HEK293 (cell line): Measurements from ENCODE around the gene PRKCA.
A peak's percentile ranks its signal among the peaks of the same experiment; 100 is the strongest.

Source experiments
- CTCF ChIA-PET: fragments of 350-600 bp; formaldehyde crosslinking; extraction: SDS; loops from one replicate; lab custom pipeline; 2021; ENCODE audit warnings: antibody characterized with exemption; lab: Yijun Ruan, JAX
- POLR2A ChIA-PET: fragments of 300-600 bp; formaldehyde crosslinking; extraction: SDS; loops from one replicate; lab custom pipeline; 2020; ENCODE audit warnings: antibody characterized with exemption, inconsistent platforms; lab: Yijun Ruan, JAX
- H3K27ac ChIP-seq: fragments of 200-500 bp; sonication (Bioruptor generic); 2 replicates; pipeline ENCODE4 v1.5.1; 2014; ENCODE audit warnings: low read depth, low read length, control low read depth, inconsistent platforms; ENCODE audit errors: extremely low read depth
- H3K36me3 ChIP-seq, 2 experiments: fragments of 200-500 bp in 1 of 2; sonication (Bioruptor generic) in 1 of 2; 1 replicate in 1 of 2; 2 replicates in 1 of 2; pipeline ENCODE4 v1.5.1; 2014 to 2017; ENCODE audit warnings: inconsistent platforms in 2 of 2, low read length in 2 of 2; ENCODE audit not compliant: control insufficient read depth in 2 of 2, insufficient read depth in 1 of 2
- H3K4me1 ChIP-seq: fragments of 200-500 bp; sonication (Bioruptor generic); 2 replicates; pipeline ENCODE4 v1.5.1; 2014; ENCODE audit warnings: mild to moderate bottlenecking, low read length, inconsistent platforms; ENCODE audit not compliant: control insufficient read depth, insufficient read depth
- H3K4me3 ChIP-seq: 2 replicates; pipeline ENCODE4 v1.5.1; 2011; ENCODE audit warnings: low read depth, mild to moderate bottlenecking, control low read depth, low read length, moderate library complexity
- H3K9me3 ChIP-seq: fragments of 200-500 bp; sonication (Bioruptor generic); 2 replicates; pipeline ENCODE4 v1.5.1; 2014; ENCODE audit warnings: low read depth, low read length, inconsistent platforms; ENCODE audit not compliant: control insufficient read depth, insufficient read depth
- GLI4 ChIP-seq: fragments of 450-650 bp; formaldehyde crosslinking; IDR thresholded peaks from 2 replicates; pipeline ENCODE4 v1.5.1; 2016; ENCODE audit warnings: missing biosample characterization, missing genetic modification characterization
- HOXD13 ChIP-seq: sonication (generic); formaldehyde crosslinking; IDR thresholded peaks from 2 replicates; pipeline ENCODE4 v1.8.0; 2022; ENCODE audit warnings: missing genetic modification reagents, borderline replicate concordance
- KLF10 ChIP-seq: fragments of 450-650 bp; IDR thresholded peaks from 2 replicates; pipeline ENCODE4 v1.5.1; 2018; ENCODE audit warnings: missing biosample characterization, mild to moderate bottlenecking, missing genetic modification characterization
- PRDM2 ChIP-seq: fragments of 450-650 bp; formaldehyde crosslinking; IDR thresholded peaks from 2 replicates; pipeline ENCODE4 v1.5.1; 2016; ENCODE audit warnings: missing biosample characterization, missing genetic modification characterization, borderline replicate concordance
- REST ChIP-seq: fragments of 450-650 bp; formaldehyde crosslinking; IDR thresholded peaks from 2 replicates; pipeline ENCODE4 v1.5.1; 2016; ENCODE audit warnings: missing biosample characterization, missing genetic modification characterization
- TRIM28 ChIP-seq: IDR thresholded peaks from 2 replicates; pipeline ENCODE4 v1.6.1; 2011; ENCODE audit warnings: low read length, control low read depth, borderline replicate concordance
- ZBTB7A ChIP-seq: fragments of 450-650 bp; formaldehyde crosslinking; IDR thresholded peaks from 2 replicates; pipeline ENCODE4 v1.5.1; 2016; ENCODE audit warnings: low read depth, missing biosample characterization, missing genetic modification characterization
- ZBTB8A ChIP-seq: fragments of 450-650 bp; formaldehyde crosslinking; IDR thresholded peaks from 2 replicates; pipeline ENCODE4 v1.5.1; 2016; ENCODE audit warnings: missing biosample characterization, missing genetic modification characterization
- ZNF132 ChIP-seq: fragments of 450-650 bp; formaldehyde crosslinking; IDR thresholded peaks from 2 replicates; pipeline ENCODE4 v1.5.1; 2017; ENCODE audit warnings: missing biosample characterization, missing genetic modification characterization, borderline replicate concordance
- ZNF211 ChIP-seq: fragments of 450-650 bp; formaldehyde crosslinking; IDR thresholded peaks from 2 replicates; pipeline ENCODE4 v1.5.1; 2016; ENCODE audit warnings: low read depth, missing biosample characterization, missing genetic modification characterization
- ZNF311 ChIP-seq: fragments of 450-650 bp; formaldehyde crosslinking; IDR thresholded peaks from 2 replicates; pipeline ENCODE4 v1.5.1; 2017; ENCODE audit warnings: missing biosample characterization, missing genetic modification characterization, borderline replicate concordance
- ZNF366 ChIP-seq: fragments of 450-650 bp; formaldehyde crosslinking; conservative IDR thresholded peaks from 2 replicates; pipeline ENCODE4 v1.5.1; 2016; ENCODE audit warnings: missing biosample characterization, missing genetic modification characterization
- ZNF426 ChIP-seq: fragments of 450-650 bp; formaldehyde crosslinking; IDR thresholded peaks from 2 replicates; pipeline ENCODE4 v1.5.1; 2017; ENCODE audit warnings: missing biosample characterization, missing genetic modification characterization, mild to moderate bottlenecking, inconsistent platforms, moderate library complexity
- ZNF473 ChIP-seq: fragments of 450-650 bp; formaldehyde crosslinking; IDR thresholded peaks from 2 replicates; pipeline ENCODE4 v1.5.1; 2017; ENCODE audit warnings: missing biosample characterization, missing genetic modification characterization
- ZNF513 ChIP-seq: fragments of 450-650 bp; IDR thresholded peaks from 2 replicates; pipeline ENCODE4 v1.5.1; 2018; ENCODE audit warnings: missing biosample characterization, missing genetic modification characterization

PRKCA gene

DNA sequence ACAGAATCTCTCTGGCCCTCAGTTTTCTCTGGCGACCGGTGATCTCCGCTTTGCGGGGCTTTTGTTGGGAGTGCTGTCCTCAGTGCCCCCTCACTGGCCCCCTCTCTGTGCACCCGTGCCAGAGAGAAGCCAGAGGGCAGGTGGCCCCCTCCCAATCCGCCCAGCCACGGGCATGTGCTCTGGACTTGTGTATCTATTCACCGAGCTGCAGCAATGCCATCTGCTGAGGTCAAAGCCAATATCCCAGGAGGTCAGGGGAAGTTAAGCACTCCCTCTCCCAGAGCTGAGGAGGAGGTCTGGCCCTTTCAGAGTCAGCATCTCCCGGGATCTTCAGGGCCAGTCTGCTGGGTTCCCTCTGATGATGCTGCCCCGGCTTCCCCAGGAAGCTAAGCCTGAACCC is 537.6 kb downstream of the PRKCA start (continued):
- TF ChIP-seq PRDM2 (tag by site-specific recombination) (no peak), ZNF366 (tag by site-specific recombination) (no peak), TRIM28 (no peak), ZNF132 (tag by site-specific recombination) (no peak), ZNF211 (tag by site-specific recombination) (no peak), ZNF426 (tag by site-specific recombination) (no peak), ZBTB8A (no peak)

DNA sequence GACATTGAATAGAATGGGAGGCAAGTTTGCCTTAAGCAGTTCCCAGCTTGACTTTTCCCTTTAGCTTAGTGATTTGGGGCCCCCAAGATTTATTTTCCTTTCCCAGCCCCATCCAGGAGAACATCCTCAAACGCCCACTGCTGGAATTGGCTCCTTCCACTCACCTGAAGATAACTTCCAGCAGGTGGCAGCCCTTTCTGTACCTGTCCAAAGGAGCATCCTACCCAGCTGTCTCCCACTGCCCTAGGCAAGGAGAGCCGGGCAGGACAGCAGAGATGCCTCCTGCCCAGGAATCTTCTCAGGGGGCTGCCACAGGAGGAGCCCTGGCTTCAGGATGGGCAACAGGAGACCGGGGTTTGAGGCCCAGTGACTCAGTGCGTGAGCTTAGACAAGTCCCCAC is 538.9 kb downstream of the PRKCA start:
- Histone ChIP-seq H3K4me3 (no peak overlapping the region), H3K27ac (no peak overlapping the region), H3K36me3 (no peaks in the 10 kb centered on the region), H3K9me3 (no peaks in the 10 kb centered on the region), H3K4me1 (no peaks in the 10 kb centered on the region)
- no peak for TF ChIP-seq ZNF513 (tag by site-specific recombination)
- no peak for TF ChIP-seq HOXD13 (CRISPR knock-in tag)
- no peak for TF ChIP-seq KLF10 (tag by site-specific recombination)
- no peak for TF ChIP-seq ZBTB7A
- CTCF ChIA-PET = interaction anchor here (0.6 to 1.2 kb wide), 2 partner anchors 14 to 21 kb away, joined by 3 read pairs; no protein-coding TSS in a partner anchor
- POLR2A ChIA-PET = no interaction called here

DNA sequence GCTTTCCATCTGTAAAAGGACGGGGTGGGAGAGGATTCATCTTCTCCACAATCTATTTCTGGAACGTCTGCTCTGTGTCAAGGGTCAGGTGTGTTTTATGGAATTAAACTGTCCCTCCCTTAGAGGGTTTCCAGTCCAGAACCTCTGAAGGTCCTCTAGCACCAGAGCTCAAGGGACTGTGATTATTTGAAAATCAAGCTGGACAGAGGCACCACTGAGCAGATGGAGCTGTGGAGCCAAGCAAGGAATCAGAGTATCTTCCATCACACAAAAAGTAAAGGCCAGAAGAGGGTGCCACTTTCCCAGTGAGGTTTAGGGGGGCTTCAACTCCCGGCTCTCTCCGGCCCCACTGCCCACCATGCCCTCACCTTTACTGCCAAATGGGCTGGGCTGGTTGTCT is 539.3 kb downstream of the PRKCA start:
- TF ChIP-seq ZNF473 (tag by site-specific recombination) = no peak
- no peak for TF ChIP-seq GLI4 (tag by site-specific recombination)
- no peak for TF ChIP-seq ZNF311 (tag by site-specific recombination)
- peak; percentile 54 for TF ChIP-seq REST (tag by site-specific recombination)
- Histone ChIP-seq H3K27ac (no peak overlapping the region), H3K4me3 (no peak overlapping the region), H3K36me3 (no peaks in the 10 kb centered on the region), H3K4me1 (no peaks in the 10 kb centered on the region), H3K9me3 (no peaks in the 10 kb centered on the region)
- POLR2A ChIA-PET = no interaction called here
- CTCF ChIA-PET = interaction anchor here (0.6 to 1.2 kb wide), 2 partner anchors 13 to 1593 kb away, joined by 3 to 4 read pairs; no protein-coding TSS in a partner anchor
